H1 (cell line): ENCODE results near the gene TOM1L2.

Experiments used
- CREB1 ChIP-seq: IDR thresholded peaks from 2 replicates; pipeline ENCODE4 v1.6.1; 2012; ENCODE audit warnings: inconsistent platforms
- CTCF ChIP-seq, 3 experiments: IDR thresholded peaks; 1 replicate in 2 of 3; 2 replicates in 1 of 3; pipeline versions ENCODE4 v1.5.1 to v1.6.1; 2011; ENCODE audit warnings: low read length in 3 of 3, mild to moderate bottlenecking in 3 of 3, inconsistent platforms in 2 of 3, low read depth in 1 of 3, moderate library complexity in 1 of 3; ENCODE audit not compliant: insufficient read depth in 1 of 3; ENCODE audit errors: control extremely low read depth in 1 of 3
- EZH2 ChIP-seq: fragments of 200-600 bp; sonication (generic); IDR thresholded peaks from 2 replicates; pipeline ENCODE4 v1.7.1; 2012; ENCODE audit warnings: low read depth, mild to moderate bottlenecking, moderate library complexity, low read length, inconsistent platforms; ENCODE audit not compliant: severe bottlenecking
- KDM1A ChIP-seq: fragments of 200-600, 300-600 bp; sonication (generic); IDR thresholded peaks from 2 replicates; pipeline ENCODE4 v1.7.1; 2016; ENCODE audit warnings: mild to moderate bottlenecking, low read length, borderline replicate concordance
- MAFK ChIP-seq: IDR thresholded peaks from 2 replicates; pipeline ENCODE4 v1.6.1; 2012; ENCODE audit warnings: low read depth, mild to moderate bottlenecking, improper control_type of control experiment, low read length
- MAX ChIP-seq: IDR thresholded peaks from 2 replicates; pipeline ENCODE4 v1.6.1; 2012; ENCODE audit warnings: inconsistent platforms
- NRF1 ChIP-seq: IDR thresholded peaks from 2 replicates; pipeline ENCODE4 v1.6.1; 2011; ENCODE audit warnings: mild to moderate bottlenecking, low read depth, low read length, improper control_type of control experiment
- POLR2A ChIP-seq, 2 experiments: IDR thresholded peaks; 1 replicate in 1 of 2; 2 replicates in 1 of 2; pipeline ENCODE4 v1.6.1; 2011; ENCODE audit warnings: low read depth in 2 of 2, low read length in 2 of 2, mild to moderate bottlenecking in 2 of 2; ENCODE audit errors: control extremely low read depth in 1 of 2
- RFX5 ChIP-seq: IDR thresholded peaks from 2 replicates; pipeline ENCODE4 v1.6.1; 2011; ENCODE audit warnings: low read depth, low read length, improper control_type of control experiment, borderline replicate concordance

DNA sequence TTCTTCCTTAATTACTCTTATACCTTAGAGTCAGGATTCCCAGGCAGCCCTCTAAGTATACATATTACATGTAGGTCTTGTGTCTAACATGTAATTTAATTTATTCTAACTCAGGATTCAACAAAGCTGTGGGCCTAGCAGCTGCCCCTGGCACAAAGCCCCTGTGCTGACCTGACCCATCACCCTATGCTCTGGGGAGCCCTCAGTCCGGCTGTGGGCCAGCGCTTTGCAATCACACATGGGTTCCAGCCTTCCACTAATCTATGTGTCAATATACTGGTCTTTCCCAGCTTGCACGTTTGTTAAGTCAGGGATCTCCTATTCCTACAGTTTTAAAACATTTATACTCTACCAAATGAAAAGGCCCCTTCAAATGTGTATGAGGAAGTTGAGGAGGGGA, 72.7 kb downstream of the TOM1L2 start:
- TF ChIP-seq EZH2 (no peak), MAX (no peak), CTCF (IDR thresholded peaks at IDR 0.05; ENCODE audit: control extremely low read depth in 1 of 3, insufficient read depth in 1 of 3, low read depth in 1 of 3, low read length in 3 of 3) (no peak), NRF1 (no peak), CREB1 (no peak), MAFK (no peak), RFX5 (no peak), KDM1A (no peak), POLR2A (IDR thresholded peaks at IDR 0.05; ENCODE audit: control extremely low read depth in 1 of 2, low read depth in 2 of 2, low read length in 2 of 2) (no peak)
